ENCODE measurements around the gene SPRED2. TPM values are rescaled to one million over a fixed set of nuclear protein-coding genes. Genes with fewer than 3 reads are reported as not detected.

SPRED2 gene
- total and polyA plus RNA-seq, 8 donors = 6.4 to 23.3 (median 11.5) TPM

DNA sequence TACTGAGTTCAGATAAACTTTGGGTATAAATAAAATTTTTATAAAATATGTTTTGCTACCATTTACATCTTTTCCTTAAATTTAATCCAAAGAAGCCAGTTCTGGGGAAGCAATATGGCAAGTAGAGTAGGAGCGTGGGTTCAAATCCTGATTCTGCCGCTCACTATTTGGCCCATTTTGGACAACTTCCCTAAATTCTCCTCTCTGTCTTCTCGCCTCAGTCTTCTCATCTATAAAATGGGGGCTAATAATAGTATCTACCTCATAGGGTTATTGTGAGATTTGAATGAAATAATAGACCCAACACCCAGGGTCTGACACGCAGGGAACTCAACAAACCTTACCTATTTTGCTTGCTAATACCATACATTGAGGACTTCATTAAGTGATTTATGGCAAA is 145.0 kb downstream of the SPRED2 start:
- no peak overlapping the region for H3K4me3 ChIP-seq
- peaks cover 0 to 6% (median 2%) of the 10 kb centered on the region in 4 donors for H3K4me1 ChIP-seq
- intact Hi-C loops (cut with DNase I; ENCODE audit: low total_unique reads) = no loop called here
- TF ChIP-seq POLR2A (IDR thresholded peaks at IDR 0.05) (no peak), EP300 (IDR thresholded peaks at IDR 0.05) (no peak), POLR2AphosphoS5 (IDR thresholded peaks at IDR 0.05) (no peak)
- TF ChIP-seq, protein P1, sequence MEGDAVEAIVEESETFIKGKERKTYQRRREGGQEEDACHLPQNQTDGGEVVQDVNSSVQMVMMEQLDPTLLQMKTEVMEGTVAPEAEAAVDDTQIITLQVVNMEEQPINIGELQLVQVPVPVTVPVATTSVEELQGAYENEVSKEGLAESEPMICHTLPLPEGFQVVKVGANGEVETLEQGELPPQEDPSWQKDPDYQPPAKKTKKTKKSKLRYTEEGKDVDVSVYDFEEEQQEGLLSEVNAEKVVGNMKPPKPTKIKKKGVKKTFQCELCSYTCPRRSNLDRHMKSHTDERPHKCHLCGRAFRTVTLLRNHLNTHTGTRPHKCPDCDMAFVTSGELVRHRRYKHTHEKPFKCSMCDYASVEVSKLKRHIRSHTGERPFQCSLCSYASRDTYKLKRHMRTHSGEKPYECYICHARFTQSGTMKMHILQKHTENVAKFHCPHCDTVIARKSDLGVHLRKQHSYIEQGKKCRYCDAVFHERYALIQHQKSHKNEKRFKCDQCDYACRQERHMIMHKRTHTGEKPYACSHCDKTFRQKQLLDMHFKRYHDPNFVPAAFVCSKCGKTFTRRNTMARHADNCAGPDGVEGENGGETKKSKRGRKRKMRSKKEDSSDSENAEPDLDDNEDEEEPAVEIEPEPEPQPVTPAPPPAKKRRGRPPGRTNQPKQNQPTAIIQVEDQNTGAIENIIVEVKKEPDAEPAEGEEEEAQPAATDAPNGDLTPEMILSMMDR (IDR thresholded peaks at IDR 0.05) = no peak
- no peak overlapping the region for H3K27ac ChIP-seq
- 94 to 99% (median 96%) methylated on average over 4 of the region's 4 CpGs for WGBS, 5 donors
- H3K36me3 ChIP-seq = no peaks in the 10 kb centered on the region
- H3K9me3 ChIP-seq = no peaks in the 10 kb centered on the region
- H3K27me3 ChIP-seq = no peaks in the 10 kb centered on the region
- DNase-seq = no peak

DNA sequence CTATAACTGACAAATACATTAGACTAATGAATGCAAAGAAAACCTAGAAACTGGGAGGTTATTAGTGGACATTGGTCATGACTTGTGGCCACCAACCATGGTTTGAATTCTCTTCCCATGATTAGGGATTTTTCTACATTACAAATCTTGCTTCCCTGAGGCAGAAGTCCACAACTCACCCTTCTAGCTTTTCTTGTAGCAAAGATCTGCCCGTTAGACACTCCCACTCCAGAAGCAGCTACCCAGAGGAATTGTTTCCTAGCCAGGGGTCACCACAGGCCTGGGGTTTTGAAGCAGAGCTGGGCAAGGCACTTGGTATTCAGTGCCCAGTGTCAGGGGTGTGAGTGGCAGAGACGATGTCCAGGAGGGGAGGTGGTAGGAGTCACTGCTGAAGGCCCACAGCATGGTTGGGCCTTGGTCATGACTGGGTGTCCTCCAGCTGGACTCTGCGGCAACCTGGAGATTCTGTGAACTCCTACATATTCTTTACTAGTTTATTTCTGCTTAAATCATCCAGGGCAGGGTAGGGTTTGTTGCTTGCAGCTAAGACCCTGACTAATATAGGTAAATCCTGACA is 149.8 kb downstream of the SPRED2 start:
- Histone ChIP-seq H3K27ac (peak overlapping the region in 1 of 5 donors; percentile 13), H3K27me3 (no peaks in the 10 kb centered on the region), H3K4me1 (peaks cover 0 to 21% (median 9%) of the 10 kb centered on the region in 4 donors), H3K4me3 (no peak overlapping the region), H3K36me3 (no peaks in the 10 kb centered on the region), H3K9me3 (no peaks in the 10 kb centered on the region)
- intact Hi-C loops (cut with DNase I; ENCODE audit: low total_unique reads) = no loop called here
- TF ChIP-seq EP300 (IDR thresholded peaks at IDR 0.05) = no peak
- TF ChIP-seq POLR2AphosphoS5 (IDR thresholded peaks at IDR 0.05) = no peak
- TF ChIP-seq, protein P1 (IDR thresholded peaks at IDR 0.05) = no peak
- no peak for TF ChIP-seq POLR2A (IDR thresholded peaks at IDR 0.05)
- DNase-seq = no peak
- 68 to 88% (median 72%) methylated on average over 2 to 3 of the region's 3 CpGs for WGBS, 5 donors

DNA sequence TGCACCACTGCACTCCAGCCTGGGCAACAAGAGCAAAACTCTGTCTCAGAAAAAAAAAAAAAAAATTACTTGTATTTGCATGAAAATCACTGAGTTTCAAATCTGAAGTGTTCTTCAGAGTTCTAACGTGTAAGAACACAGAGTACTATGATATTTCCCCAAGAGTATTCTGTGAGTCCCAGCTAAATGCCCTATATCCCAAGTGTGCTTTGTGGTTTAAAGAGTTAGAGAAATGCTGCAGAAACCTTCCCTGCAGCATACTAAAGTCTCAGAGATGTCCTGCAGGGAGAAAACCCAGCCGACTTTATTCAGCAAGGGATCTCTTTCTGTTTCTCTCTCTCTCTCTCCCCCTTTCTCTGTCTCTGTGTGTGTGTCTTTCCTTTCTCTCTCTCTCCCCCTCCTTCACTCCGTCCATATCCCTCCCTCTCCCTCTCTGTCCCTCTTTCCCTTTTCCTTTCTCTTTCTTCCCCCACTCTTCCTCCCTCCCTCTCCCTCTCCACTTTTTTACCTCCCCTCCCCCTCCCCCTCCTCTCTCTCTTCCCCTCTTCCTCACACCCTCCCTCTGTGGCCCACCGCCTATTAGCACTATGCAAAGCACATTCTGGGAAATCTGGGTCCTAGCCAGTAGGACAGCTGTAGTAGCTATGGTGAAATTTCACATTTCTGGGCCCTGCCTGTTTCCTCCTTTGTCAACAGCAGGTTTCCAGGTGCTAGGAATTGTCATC is 150.6 kb downstream of the SPRED2 start:
- 21 to 34% (median 26%) methylated on average over 4 of the region's 4 CpGs for WGBS, 5 donors

DNA sequence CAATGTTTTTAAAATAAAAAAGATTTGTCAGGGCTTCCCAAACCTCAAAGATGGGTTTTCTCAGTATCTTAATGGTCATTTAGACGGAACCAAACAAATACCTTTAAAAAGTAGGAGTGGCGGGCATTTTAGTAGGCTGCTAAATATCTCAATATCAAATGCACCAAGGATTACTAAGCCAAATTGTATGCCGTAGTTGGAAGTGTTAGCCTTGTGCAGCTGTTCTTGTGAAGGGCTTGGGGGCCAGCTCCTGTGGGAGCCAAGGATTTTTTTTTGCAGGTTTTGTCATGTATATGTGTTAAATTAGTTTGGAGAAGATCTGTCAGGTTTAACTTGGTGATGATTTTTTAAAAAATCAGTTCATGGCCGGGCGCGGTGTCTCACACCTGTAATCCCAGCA is 152.6 kb downstream of the SPRED2 start:
- WGBS, 5 donors = 85 to 91% (median 89%) methylated on average over 6 of the region's 6 CpGs
- no peak overlapping the region for H3K27ac ChIP-seq
- no peak overlapping the region for H3K4me3 ChIP-seq
- TF ChIP-seq POLR2A (IDR thresholded peaks at IDR 0.05) (no peak), POLR2AphosphoS5 (IDR thresholded peaks at IDR 0.05) (no peak), EP300 (IDR thresholded peaks at IDR 0.05) (no peak)
- TF ChIP-seq, protein P1 (IDR thresholded peaks at IDR 0.05) = no peak
- peaks cover 0 to 21% (median 9%) of the 10 kb centered on the region in 4 donors for H3K4me1 ChIP-seq
- no peaks in the 10 kb centered on the region for H3K27me3 ChIP-seq
- H3K36me3 ChIP-seq = no peaks in the 10 kb centered on the region
- no peak for DNase-seq
- H3K9me3 ChIP-seq = no peaks in the 10 kb centered on the region
- intact Hi-C loops (cut with DNase I; ENCODE audit: low total_unique reads) = no loop called here

More for the DNA sequence above, 150.6 kb downstream of the SPRED2 start:
- no peak overlapping the region for H3K4me3 ChIP-seq
- H3K36me3 ChIP-seq = no peaks in the 10 kb centered on the region
- no peaks in the 10 kb centered on the region for H3K27me3 ChIP-seq
- peak overlapping the region in 2 of 5 donors; percentile 12 to 13 for H3K27ac ChIP-seq
- intact Hi-C loops (cut with DNase I; ENCODE audit: low total_unique reads) = no loop called here
- TF ChIP-seq, protein P1 (IDR thresholded peaks at IDR 0.05) = no peak
- TF ChIP-seq POLR2A (IDR thresholded peaks at IDR 0.05) (no peak), EP300 (IDR thresholded peaks at IDR 0.05) (no peak), POLR2AphosphoS5 (IDR thresholded peaks at IDR 0.05) (no peak)
- H3K4me1 ChIP-seq = peaks cover 0 to 21% (median 9%) of the 10 kb centered on the region in 4 donors
- peak in 1 of 2 donors; percentile 84 for DNase-seq
- H3K9me3 ChIP-seq = no peaks in the 10 kb centered on the region

Data from stomach (tissue), 9 donors.